SIG-M5 treated with dmso at 0.1 percent for 504 hours (cell line): ENCODE data around the gene CCL25.

Experiments used
- DNase-seq: peaks from one replicate; lab custom pipeline; 2025; ENCODE audit not compliant: unreplicated experiment; lab: John Stamatoyannopoulos, UW

Gene CCL25

GRCh38 chr19:8109890-8110662, 57.5 kb downstream of the CCL25 start:
- DNase-seq = no peak

- no peak for DNase-seq
Measured at GRCh38 chr19:8110931-8111330, 58.4 kb downstream of the CCL25 start.

GRCh38 chr19:8111376-8111775, 58.8 kb downstream of the CCL25 start:
- DNase-seq = no peak
